ENCODE measurements around the gene PLCXD3.
"Not testable (repeated sequence)": the region's sequence is repeated elsewhere in the genome, so short reads cannot be mapped to it uniquely, and the experiment has no call there.

The PLCXD3 gene

DNA sequence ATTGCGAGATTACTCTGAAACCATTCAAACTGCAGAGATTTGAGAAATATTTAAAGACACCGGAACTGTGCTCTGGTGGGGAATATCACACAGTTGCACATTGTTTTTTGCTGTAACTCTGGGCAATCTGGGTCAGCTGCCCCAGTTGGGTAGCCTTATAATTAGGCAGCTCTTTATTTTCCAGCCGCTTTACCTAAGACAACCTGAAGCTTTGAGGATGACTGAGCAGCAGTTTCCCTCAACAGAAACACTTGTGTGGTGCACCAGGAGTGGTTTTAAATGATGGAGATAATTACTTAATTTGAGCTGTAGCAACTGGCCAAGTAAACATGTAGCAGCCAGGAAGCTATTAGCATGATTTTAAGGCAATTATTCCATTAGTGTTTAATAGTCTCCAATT, 2.9 kb downstream of the PLCXD3 start:
- no peak overlapping the region for H3K27ac ChIP-seq
- DNase-seq (ENCODE audit: low spot score), result no peak
- POLR2A ChIA-PET (ENCODE audit: low non-redundant PET), result no interaction called here
- TF ChIP-seq, protein P1, sequence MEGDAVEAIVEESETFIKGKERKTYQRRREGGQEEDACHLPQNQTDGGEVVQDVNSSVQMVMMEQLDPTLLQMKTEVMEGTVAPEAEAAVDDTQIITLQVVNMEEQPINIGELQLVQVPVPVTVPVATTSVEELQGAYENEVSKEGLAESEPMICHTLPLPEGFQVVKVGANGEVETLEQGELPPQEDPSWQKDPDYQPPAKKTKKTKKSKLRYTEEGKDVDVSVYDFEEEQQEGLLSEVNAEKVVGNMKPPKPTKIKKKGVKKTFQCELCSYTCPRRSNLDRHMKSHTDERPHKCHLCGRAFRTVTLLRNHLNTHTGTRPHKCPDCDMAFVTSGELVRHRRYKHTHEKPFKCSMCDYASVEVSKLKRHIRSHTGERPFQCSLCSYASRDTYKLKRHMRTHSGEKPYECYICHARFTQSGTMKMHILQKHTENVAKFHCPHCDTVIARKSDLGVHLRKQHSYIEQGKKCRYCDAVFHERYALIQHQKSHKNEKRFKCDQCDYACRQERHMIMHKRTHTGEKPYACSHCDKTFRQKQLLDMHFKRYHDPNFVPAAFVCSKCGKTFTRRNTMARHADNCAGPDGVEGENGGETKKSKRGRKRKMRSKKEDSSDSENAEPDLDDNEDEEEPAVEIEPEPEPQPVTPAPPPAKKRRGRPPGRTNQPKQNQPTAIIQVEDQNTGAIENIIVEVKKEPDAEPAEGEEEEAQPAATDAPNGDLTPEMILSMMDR (conservative IDR thresholded peaks at IDR 0.05; ENCODE audit: low read depth), result no peak
- CTCF ChIA-PET, result interaction anchor here (0.6 kb wide), 2 partner anchors 236 to 1751 kb away, joined by 3 to 5 read pairs; no protein-coding TSS in a partner anchor

DNA sequence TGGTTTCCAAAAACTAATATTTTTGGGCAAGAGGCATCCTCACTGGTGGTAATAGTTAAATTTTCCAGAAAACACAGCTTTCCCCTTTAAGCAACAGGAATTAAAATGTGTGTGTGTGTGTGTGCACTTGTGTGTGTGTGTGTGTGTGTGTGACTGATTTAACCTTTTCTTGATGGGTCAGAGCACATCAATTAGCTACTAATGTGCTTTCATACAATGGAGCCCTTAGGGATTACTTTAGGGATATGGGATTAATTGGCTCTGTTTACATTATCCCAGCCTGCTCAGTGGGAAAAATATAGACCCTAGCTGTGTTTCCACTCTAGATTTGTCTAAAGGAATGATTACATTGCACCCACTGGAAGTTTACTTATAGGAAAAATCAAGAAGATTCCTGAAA, 6.5 kb downstream of the PLCXD3 start:
- CTCF ChIA-PET, result no interaction called here
- POLR2A ChIA-PET (ENCODE audit: low non-redundant PET), result no interaction called here
- no peak for DNase-seq (ENCODE audit: low spot score)
- H3K27ac ChIP-seq, result no peak overlapping the region
- TF ChIP-seq, protein P1 (conservative IDR thresholded peaks at IDR 0.05; ENCODE audit: low read depth), result no peak

DNA sequence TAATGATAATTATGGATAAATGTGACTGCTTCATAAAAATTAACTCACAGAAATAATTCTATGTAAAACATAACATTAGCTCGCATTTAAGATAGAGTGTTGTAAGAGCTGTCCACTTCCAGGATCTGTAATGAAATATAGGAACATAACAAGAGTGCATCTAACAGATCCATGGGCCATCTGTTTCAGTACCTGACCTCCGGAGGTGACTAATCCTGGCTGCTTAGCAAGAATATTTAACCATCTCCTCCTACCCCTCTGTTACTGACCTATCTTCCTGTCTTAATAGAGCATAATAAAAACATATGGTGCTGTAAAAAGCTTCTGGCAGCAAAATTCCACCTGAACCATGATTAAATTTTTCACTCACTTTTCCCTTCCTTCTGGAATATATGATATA, 7.1 kb downstream of the PLCXD3 start:
- CTCF ChIA-PET, result no interaction called here
- TF ChIP-seq, protein P1 (conservative IDR thresholded peaks at IDR 0.05; ENCODE audit: low read depth), result no peak
- POLR2A ChIA-PET (ENCODE audit: low non-redundant PET), result no interaction called here
- DNase-seq (ENCODE audit: low spot score), result no peak
- H3K27ac ChIP-seq, result no peak overlapping the region

DNA sequence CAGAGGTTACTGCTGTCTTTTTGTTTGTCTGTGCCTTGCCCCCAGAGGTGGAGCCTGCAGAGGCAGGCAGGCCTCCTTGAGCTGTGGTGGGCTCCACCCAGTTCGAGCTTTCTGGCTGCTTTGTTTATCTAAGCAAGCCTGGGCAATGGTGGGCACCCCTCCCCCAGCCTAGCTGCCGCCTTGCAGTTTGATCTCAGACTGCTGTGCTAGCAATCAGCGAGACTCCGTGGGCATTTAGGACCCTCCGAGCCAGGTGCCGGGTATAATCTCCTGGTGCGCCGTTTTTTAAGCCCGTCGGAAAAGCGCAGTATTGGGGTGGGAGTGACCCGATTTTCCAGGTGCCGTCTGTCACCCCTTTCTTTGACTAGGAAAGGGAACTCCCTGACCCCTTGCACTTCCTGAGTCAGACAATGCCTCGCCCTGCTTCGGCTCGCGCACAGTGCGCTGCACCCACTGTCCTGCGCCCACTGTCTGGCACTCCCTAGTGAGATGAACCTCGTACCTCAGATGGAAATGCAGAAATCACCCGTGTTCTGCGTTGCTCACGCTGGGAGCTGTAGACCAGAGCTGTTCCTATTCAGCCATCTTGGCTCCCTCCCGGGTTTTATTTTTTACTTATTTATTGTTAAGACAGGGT, 16.8 kb downstream of the PLCXD3 start:
- POLR2A ChIA-PET (ENCODE audit: low non-redundant PET); DNase-seq (ENCODE audit: low spot score); H3K27ac ChIP-seq; CTCF ChIA-PET: not testable (repeated sequence)

DNA sequence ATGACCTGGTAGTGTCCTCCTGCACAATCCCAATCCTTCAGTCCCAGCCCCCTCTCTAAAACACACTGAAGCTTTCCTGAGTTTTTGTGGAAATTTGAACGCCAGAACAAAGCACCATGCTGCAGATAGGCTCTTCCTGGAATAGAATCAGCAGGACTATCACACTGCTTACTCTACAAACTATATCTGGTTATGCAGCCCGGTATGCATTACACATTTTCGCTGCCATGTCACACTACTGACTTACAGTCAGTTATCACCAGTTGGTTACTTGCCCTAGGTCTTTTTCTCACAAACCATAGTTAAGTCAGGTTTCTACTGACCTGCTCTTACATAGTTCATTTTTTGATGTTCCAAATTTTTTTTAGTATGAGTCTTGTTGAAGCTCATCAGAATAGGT, 24.9 kb downstream of the PLCXD3 start:
- POLR2A ChIA-PET (ENCODE audit: low non-redundant PET), result no interaction called here
- DNase-seq (ENCODE audit: low spot score), result no peak
- no peak overlapping the region for H3K27ac ChIP-seq
- CTCF ChIA-PET, result no interaction called here
- TF ChIP-seq, protein P1 (conservative IDR thresholded peaks at IDR 0.05; ENCODE audit: low read depth), result no peak

DNA sequence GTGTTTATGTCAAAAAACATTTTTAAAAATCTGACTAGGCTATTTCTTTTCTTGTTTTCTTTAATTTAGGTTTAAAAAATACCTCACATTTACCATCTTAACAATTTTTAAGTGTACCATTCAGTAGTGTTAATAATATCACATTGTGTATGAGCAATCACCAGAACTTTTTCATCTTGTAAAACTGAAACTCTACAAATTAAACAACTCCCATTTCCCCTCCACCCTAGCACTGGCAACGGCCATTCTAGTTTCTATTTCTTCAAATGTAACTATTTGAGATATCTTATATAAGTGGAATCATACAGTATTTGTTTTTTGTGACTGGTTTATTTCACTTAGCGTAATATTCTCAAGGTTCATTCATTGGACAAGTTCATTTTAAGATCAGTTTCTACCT, 27.7 kb downstream of the PLCXD3 start:
- CTCF ChIA-PET, result no interaction called here
- POLR2A ChIA-PET (ENCODE audit: low non-redundant PET), result no interaction called here
- no peak for DNase-seq (ENCODE audit: low spot score)

DNA sequence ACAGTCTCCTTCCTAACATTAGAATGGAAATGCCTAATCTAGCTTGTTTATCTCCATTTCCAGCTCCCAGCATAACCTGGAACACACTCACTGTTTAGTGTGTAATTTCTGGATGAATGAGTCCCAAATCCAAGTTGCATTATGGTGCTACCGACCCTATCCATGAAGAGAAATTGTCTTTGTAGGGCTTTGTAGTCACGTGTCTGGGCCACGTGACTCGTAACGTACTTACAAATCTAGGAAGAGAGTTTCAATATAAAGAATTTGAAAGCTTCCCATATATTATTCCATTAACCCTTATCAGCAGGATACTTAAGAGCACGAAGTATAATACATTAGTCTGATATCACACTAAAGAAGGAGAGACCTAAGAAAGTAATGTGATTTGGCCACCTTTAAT, 28.2 kb downstream of the PLCXD3 start:
- POLR2A ChIA-PET (ENCODE audit: low non-redundant PET), result no interaction called here
- TF ChIP-seq, protein P1 (conservative IDR thresholded peaks at IDR 0.05; ENCODE audit: low read depth), result no peak
- no peak for DNase-seq (ENCODE audit: low spot score)
- H3K27ac ChIP-seq, result no peak overlapping the region
- CTCF ChIA-PET, result interaction anchor here (0.5 to 0.7 kb wide), 3 partner anchors 36 to 1448 kb away, joined by 3 to 4 read pairs (median 3); partner anchors contain the start of gene GHR

More for the DNA sequence above, 27.7 kb downstream of the PLCXD3 start:
- TF ChIP-seq, protein P1 (conservative IDR thresholded peaks at IDR 0.05; ENCODE audit: low read depth), result no peak
- H3K27ac ChIP-seq, result no peak overlapping the region

DNA sequence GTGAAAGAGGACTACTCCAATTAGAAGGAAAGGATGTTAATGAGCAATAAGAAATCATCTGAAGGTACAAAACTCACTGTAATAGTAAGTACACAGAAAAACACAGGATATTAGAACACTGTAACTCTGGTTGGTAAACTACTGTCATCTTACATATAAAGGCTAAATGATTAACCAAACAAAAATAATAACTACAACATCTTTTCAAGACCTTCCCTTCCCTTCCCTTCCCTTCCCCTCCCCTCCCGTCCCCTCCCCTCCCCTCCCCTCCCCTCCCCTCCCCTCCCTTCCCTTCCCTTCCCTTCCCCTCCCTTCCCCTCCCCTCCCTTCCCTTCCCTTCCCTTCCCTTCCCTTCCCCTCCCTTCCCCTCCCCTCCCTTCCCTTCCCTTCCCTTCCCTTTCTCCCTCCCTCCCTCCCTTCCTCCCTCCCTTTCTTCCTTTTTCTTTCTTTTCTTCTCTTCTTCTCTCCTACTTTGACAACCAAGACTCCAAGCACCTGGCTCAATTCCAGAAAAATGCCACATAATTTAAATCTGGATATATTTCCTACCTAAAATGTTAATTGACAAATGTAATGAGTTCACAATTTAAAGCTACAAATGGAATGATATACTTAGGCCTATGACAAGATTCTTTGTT, 38.7 kb downstream of the PLCXD3 start:
- H3K27ac ChIP-seq; POLR2A ChIA-PET (ENCODE audit: low non-redundant PET); CTCF ChIA-PET; DNase-seq (ENCODE audit: low spot score): not testable (repeated sequence)
